ENCODE results near the gene SEC24D.

SEC24D gene

GRCh38 chr4:118757761-118758251 lies 78.1 kb downstream of the SEC24D start:
- DNase-seq (ENCODE audit: low read depth), result no peak
- H3K4me3 ChIP-seq (ENCODE audit: control insufficient read depth, low read depth, low read length), result no peak overlapping the region
- TF ChIP-seq CTCF (IDR thresholded peaks at IDR 0.05; ENCODE audit: control insufficient read depth, insufficient read depth, low read depth, low read length, missing control alignments), result no peak

- no peak overlapping the region for H3K4me3 ChIP-seq (ENCODE audit: control insufficient read depth, low read depth, low read length)
- no peak for TF ChIP-seq CTCF (IDR thresholded peaks at IDR 0.05; ENCODE audit: control insufficient read depth, insufficient read depth, low read depth, low read length, missing control alignments)
- no peak for DNase-seq (ENCODE audit: low read depth)
Measured at GRCh38 chr4:118756958-118757357, 79.0 kb downstream of the SEC24D start.

GRCh38 chr4:118756429-118756828 lies 79.5 kb downstream of the SEC24D start:
- no peak for DNase-seq (ENCODE audit: low read depth)
- H3K4me3 ChIP-seq (ENCODE audit: control insufficient read depth, low read depth, low read length), result no peak overlapping the region
- no peak for TF ChIP-seq CTCF (IDR thresholded peaks at IDR 0.05; ENCODE audit: control insufficient read depth, insufficient read depth, low read depth, low read length, missing control alignments)

GRCh38 chr4:118755438-118756226 lies 80.3 kb downstream of the SEC24D start:
- TF ChIP-seq CTCF (IDR thresholded peaks at IDR 0.05; ENCODE audit: control insufficient read depth, insufficient read depth, low read depth, low read length, missing control alignments), result no peak
- DNase-seq (ENCODE audit: low read depth), result no peak

GRCh38 chr4:118754890-118755289 lies 81.0 kb downstream of the SEC24D start:
- H3K4me3 ChIP-seq (ENCODE audit: control insufficient read depth, low read depth, low read length), result no peak overlapping the region
- TF ChIP-seq CTCF (IDR thresholded peaks at IDR 0.05; ENCODE audit: control insufficient read depth, insufficient read depth, low read depth, low read length, missing control alignments), result no peak
- no peak for DNase-seq (ENCODE audit: low read depth)

More at GRCh38 chr4:118755438-118756226, 80.3 kb downstream of the SEC24D start:
- no peak overlapping the region for H3K4me3 ChIP-seq (ENCODE audit: control insufficient read depth, low read depth, low read length)

GRCh38 chr4:118753685-118754084 lies 82.2 kb downstream of the SEC24D start:
- no peak for TF ChIP-seq CTCF (IDR thresholded peaks at IDR 0.05; ENCODE audit: control insufficient read depth, insufficient read depth, low read depth, low read length, missing control alignments)
- DNase-seq (ENCODE audit: low read depth), result no peak
- H3K4me3 ChIP-seq (ENCODE audit: control insufficient read depth, low read depth, low read length), result no peak overlapping the region
